NB4 (cell line): ENCODE data around the gene ZNF670.

ENCODE experiments used
- MYC ChIP-seq: IDR thresholded peaks from 2 replicates; pipeline ENCODE4 v1.6.1; 2011; ENCODE audit warnings: low read depth, low read length
- POLR2A ChIP-seq: IDR thresholded peaks from 2 replicates; pipeline ENCODE4 v1.6.1; 2011; ENCODE audit warnings: mild to moderate bottlenecking; ENCODE audit not compliant: insufficient read length; ENCODE audit errors: extremely low read depth
- TF ChIP-seq, protein P1 (sequence below): IDR thresholded peaks from one replicate; pipeline ENCODE4 v1.5.1; 2012; ENCODE audit warnings: low read depth, low read length
- TF ChIP-seq, protein P2 (sequence below): IDR thresholded peaks from 2 replicates; pipeline ENCODE4 v1.6.1; 2011; ENCODE audit warnings: low read depth, low read length

DNA sequence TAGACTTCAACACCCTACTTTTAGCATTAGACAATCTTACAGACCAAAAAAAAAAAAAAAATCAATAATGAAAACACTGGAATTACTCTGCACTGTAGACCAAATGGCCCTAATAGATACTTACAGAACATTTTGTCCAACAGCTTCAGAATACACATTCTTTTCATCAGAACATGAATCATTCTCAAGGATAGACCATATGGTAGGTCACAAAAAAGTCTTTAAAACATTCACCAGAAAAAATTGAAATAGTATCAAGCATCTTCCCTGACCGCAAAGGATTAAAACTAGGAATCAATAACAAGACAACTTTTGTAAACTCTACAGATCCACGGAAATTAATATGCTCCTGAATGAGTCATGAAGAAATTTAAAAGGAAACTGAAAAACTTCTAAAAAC lies 22.5 kb downstream of the ZNF670 start:
- TF ChIP-seq, protein P1, sequence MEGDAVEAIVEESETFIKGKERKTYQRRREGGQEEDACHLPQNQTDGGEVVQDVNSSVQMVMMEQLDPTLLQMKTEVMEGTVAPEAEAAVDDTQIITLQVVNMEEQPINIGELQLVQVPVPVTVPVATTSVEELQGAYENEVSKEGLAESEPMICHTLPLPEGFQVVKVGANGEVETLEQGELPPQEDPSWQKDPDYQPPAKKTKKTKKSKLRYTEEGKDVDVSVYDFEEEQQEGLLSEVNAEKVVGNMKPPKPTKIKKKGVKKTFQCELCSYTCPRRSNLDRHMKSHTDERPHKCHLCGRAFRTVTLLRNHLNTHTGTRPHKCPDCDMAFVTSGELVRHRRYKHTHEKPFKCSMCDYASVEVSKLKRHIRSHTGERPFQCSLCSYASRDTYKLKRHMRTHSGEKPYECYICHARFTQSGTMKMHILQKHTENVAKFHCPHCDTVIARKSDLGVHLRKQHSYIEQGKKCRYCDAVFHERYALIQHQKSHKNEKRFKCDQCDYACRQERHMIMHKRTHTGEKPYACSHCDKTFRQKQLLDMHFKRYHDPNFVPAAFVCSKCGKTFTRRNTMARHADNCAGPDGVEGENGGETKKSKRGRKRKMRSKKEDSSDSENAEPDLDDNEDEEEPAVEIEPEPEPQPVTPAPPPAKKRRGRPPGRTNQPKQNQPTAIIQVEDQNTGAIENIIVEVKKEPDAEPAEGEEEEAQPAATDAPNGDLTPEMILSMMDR: no peak
- TF ChIP-seq POLR2A (no peak), MYC (no peak)
- TF ChIP-seq, protein P2, sequence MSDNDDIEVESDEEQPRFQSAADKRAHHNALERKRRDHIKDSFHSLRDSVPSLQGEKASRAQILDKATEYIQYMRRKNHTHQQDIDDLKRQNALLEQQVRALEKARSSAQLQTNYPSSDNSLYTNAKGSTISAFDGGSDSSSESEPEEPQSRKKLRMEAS: no peak
